HL-60 (cell line): ENCODE results near the gene HMCN1.

Experiments used
- CTCF ChIP-seq: IDR thresholded peaks from one replicate; pipeline ENCODE4 v1.5.1; 2011; ENCODE audit warnings: low read length, control low read depth, inconsistent platforms; ENCODE audit not compliant: insufficient read depth
- GABPA ChIP-seq: IDR thresholded peaks from 2 replicates; pipeline ENCODE4 v1.6.1; 2012; ENCODE audit warnings: low read depth
- POLR2AphosphoS5 ChIP-seq: IDR thresholded peaks from 2 replicates; pipeline ENCODE4 v1.6.1; 2012; ENCODE audit warnings: low read depth
- REST ChIP-seq: IDR thresholded peaks from 2 replicates; pipeline ENCODE4 v1.6.1; 2012; ENCODE audit warnings: low read depth; ENCODE audit not compliant: insufficient replicate concordance
- SPI1 ChIP-seq: IDR thresholded peaks from 2 replicates; pipeline ENCODE4 v1.6.1; 2012; ENCODE audit warnings: low read depth, mild to moderate bottlenecking, borderline replicate concordance

- TF ChIP-seq CTCF (no peak), REST (no peak), POLR2AphosphoS5 (no peak), GABPA (no peak), SPI1 (no peak)
Observed at GRCh38 chr1:186231861-186232436, 497.8 kb downstream of the HMCN1 start.
